AG10803 (cell line): ENCODE data around the gene UBE2V1.
"Not testable (repeated sequence)": the region's sequence is repeated elsewhere in the genome, so short reads cannot be mapped to it uniquely, and the experiment has no call there.

Source experiments
- DNase-seq: peaks from one replicate; pipeline ENCODE4 v3.0.0; 2010; ENCODE audit warnings: low read depth
- H3K4me3 ChIP-seq: 2 replicates; pipeline ENCODE4 v1.5.1; 2011; ENCODE audit warnings: mild to moderate bottlenecking, low read length, control low read depth
- TF ChIP-seq, protein P1 (sequence below): conservative IDR thresholded peaks from 2 replicates; pipeline ENCODE4 v1.5.1; 2011; ENCODE audit warnings: mild to moderate bottlenecking, low read length, control low read depth, inconsistent platforms

UBE2V1 gene

GRCh38 chr20:50067018-50067417 is 45.9 kb downstream of the UBE2V1 start:
- TF ChIP-seq, protein P1, sequence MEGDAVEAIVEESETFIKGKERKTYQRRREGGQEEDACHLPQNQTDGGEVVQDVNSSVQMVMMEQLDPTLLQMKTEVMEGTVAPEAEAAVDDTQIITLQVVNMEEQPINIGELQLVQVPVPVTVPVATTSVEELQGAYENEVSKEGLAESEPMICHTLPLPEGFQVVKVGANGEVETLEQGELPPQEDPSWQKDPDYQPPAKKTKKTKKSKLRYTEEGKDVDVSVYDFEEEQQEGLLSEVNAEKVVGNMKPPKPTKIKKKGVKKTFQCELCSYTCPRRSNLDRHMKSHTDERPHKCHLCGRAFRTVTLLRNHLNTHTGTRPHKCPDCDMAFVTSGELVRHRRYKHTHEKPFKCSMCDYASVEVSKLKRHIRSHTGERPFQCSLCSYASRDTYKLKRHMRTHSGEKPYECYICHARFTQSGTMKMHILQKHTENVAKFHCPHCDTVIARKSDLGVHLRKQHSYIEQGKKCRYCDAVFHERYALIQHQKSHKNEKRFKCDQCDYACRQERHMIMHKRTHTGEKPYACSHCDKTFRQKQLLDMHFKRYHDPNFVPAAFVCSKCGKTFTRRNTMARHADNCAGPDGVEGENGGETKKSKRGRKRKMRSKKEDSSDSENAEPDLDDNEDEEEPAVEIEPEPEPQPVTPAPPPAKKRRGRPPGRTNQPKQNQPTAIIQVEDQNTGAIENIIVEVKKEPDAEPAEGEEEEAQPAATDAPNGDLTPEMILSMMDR = no peak
- no peak for DNase-seq
- no peak overlapping the region for H3K4me3 ChIP-seq

GRCh38 chr20:50066161-50066834 is 46.7 kb downstream of the UBE2V1 start:
- no peak overlapping the region for H3K4me3 ChIP-seq
- TF ChIP-seq, protein P1 = no peak
- no peak for DNase-seq

DNA sequence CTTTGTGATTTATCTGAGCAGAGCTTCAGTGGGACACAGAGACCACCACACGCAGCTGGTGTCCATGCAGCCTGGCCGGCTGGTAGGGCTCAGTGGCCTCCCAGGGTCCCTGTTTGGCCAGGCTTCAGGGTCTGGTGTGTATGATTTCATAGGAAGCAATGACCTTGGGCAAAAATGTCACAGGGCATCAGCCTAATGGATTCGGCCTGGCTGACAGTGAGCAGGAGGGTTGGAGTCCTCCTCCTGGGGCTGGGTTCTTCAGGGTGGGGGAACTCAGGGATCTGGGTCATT is 47.7 kb downstream of the UBE2V1 start:
- DNase-seq = no peak

DNA sequence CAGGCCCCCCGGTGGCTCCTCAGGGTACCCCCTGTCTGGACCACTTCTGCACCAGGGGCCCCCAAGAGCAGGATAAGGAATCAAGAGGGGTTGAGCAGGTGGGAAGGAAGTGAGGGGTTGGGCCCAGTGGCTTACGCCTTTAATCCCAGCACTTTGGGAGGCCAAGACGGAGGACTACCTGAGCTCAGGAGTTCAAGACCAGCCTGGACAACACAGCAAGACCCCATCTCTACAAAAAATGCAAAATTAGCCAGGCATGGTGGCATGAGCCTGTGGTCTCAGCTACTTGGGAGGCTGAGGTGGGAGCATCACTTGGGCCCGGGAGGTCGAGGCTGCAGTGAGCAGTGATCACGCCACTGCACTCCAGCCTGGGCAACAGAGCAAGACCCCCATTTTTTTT is 49.2 kb downstream of the UBE2V1 start:
- not testable (repeated sequence) for DNase-seq

More for the DNA sequence above, 47.7 kb downstream of the UBE2V1 start:
- H3K4me3 ChIP-seq = no peak overlapping the region
- TF ChIP-seq, protein P1 = no peak

GRCh38 chr20:50062006-50062838 is 50.7 kb downstream of the UBE2V1 start:
- TF ChIP-seq, protein P1 = no peak
- DNase-seq = no peak
- H3K4me3 ChIP-seq = no peak overlapping the region

More for the DNA sequence above, 49.2 kb downstream of the UBE2V1 start:
- H3K4me3 ChIP-seq = not testable (repeated sequence)

GRCh38 chr20:50061151-50062005 is 51.6 kb downstream of the UBE2V1 start:
- TF ChIP-seq, protein P1 = no peak
- DNase-seq = no peak

DNA sequence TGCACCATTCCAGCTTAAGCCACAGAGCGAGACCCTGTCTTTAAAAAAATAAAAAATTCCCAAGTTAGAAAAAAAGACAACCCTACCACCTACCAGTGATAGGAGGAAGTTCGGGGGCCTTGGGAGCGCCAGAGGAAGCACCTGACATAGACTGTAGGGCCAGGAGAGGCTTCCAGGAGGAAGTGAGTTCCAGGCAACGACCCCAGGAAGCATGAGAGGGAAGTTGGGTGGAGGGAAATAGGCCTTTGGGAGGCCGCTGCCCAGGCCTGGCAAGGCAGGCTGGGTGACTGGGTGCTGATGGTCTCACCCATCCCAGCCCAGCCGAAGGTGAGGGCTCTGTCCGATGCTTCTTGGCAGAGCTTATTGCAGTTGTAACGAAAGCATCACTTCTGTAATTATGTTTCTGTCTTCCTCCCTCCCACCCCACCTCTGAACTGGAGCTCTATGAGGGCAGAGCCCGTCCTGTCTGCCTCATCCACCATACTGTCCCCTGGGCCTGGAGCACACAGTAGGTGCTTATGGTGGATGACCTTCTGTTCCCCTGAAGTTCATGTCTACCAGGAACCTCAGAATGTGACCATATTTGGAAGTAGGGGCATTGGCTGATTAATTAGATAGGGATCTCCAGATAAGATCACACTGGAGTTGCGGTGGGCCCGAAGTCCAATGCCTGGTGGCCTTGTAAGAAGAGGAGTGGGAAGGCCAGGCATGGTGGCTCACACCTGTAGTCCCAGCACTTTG is 54.1 kb downstream of the UBE2V1 start:
- H3K4me3 ChIP-seq = no peak overlapping the region

More at GRCh38 chr20:50061151-50062005, 51.6 kb downstream of the UBE2V1 start:
- no peak overlapping the region for H3K4me3 ChIP-seq

More for the DNA sequence above, 54.1 kb downstream of the UBE2V1 start:
- DNase-seq = no peak
- TF ChIP-seq, protein P1 = no peak
